Upper lobe of left lung (tissue), 6 donors: ENCODE measurements around the gene GPR45. TPM values are rescaled to one million over a fixed set of nuclear protein-coding genes. Genes with fewer than 3 reads are reported as not detected.

Experiments used
- ATAC-seq, 2 donors: fragments of 200-7000 bp; cut with Tn5 transposase; one replicate each; pipeline ENCODE4 v1.9.1; 2022; ENCODE audit warnings: mild to moderate bottlenecking in 2 of 2, moderate library complexity in 2 of 2; ENCODE audit not compliant: low FRiP score in 2 of 2
- DNase-seq, 2 donors: peaks; one replicate each; pipeline ENCODE4 v3.0.0-alpha.2; 2019 to 2020
- H3K27ac ChIP-seq, 4 donors: fragments of 200-600 bp; sonication (generic); one replicate each; pipeline ENCODE4 v1.5.1; 2016 to 2019
- H3K27me3 ChIP-seq, 4 donors: fragments of 200-600 bp; sonication (generic); one replicate each; pipeline ENCODE4 v1.5.1; 2017 to 2019
- H3K36me3 ChIP-seq, 4 donors: fragments of 200-600 bp; sonication (generic); one replicate each; pipeline ENCODE4 v1.5.1; 2016 to 2019
- H3K4me1 ChIP-seq, 4 donors: fragments of 200-600 bp; sonication (generic); one replicate each; pipeline ENCODE4 v1.5.1; 2018 to 2019
- H3K4me3 ChIP-seq, 4 donors: fragments of 200-600 bp; sonication (generic); one replicate each; pipeline ENCODE4 v1.5.1; 2017 to 2019; ENCODE audit warnings: mild to moderate bottlenecking in 2 of 4, moderate library complexity in 1 of 4
- H3K9me3 ChIP-seq, 4 donors: fragments of 200-600 bp; sonication (generic); one replicate each; pipeline ENCODE4 v1.5.1; 2018 to 2019
- EP300 ChIP-seq, 4 donors: sonication (generic); formaldehyde crosslinking; IDR thresholded peaks; one replicate each; pipeline ENCODE4 v1.5.1; 2017; ENCODE audit warnings: antibody characterized with exemption in 4 of 4, control low read depth in 2 of 4
- POLR2A ChIP-seq, 4 donors: fragments of 450-650 bp; IDR thresholded peaks; one replicate each; pipeline ENCODE4 v1.5.1; 2016 to 2017; ENCODE audit warnings: antibody characterized with exemption in 4 of 4, mild to moderate bottlenecking in 2 of 4
- POLR2AphosphoS5 ChIP-seq, 2 donors: sonication (generic); formaldehyde crosslinking; IDR thresholded peaks; one replicate each; pipeline ENCODE4 v1.5.1; 2017; ENCODE audit warnings: antibody characterized with exemption in 2 of 2
- WGBS, 2 donors: methylation state at CpG; one replicate each; pipeline ENCODE4 v1.1.5; 2017 to 2018; 5-methylcytosine and 5-hydroxymethylcytosine counted together
- total RNA-seq, 6 donors: library from RNA; depleted of rRNA in 4 of 6; stranded (reverse); fragments of >200 nt in 4 of 6; gene quantifications; one replicate each; pipeline versions ENCODE4 v1.1.0 to v1.2.1, GENCODE V29; 2016 to 2021
- TF ChIP-seq, protein P1 (sequence below), 6 experiments: fragments of 450-650 bp in 4 of 6; fragments of 200-600 bp in 2 of 6; sonication (generic) in 2 of 6; IDR thresholded peaks; one replicate each; pipeline ENCODE4 v1.5.1; 2016 to 2019; ENCODE audit warnings: antibody characterized with exemption in 6 of 6
- donor health status: DM: no; HTN: no; CAD: no; lungs with moderate emphysema.
- donor health status: DM: no; HTN: yes; CAD: no; lungs with severe emphysema.

The GPR45 gene
- total RNA-seq, 6 donors from 2014 or later = not detected

- Histone ChIP-seq H3K4me1 (no peaks in the 10 kb centered on the region), H3K27ac (no peak overlapping the region), H3K27me3 (no peaks in the 10 kb centered on the region), H3K9me3 (no peaks in the 10 kb centered on the region), H3K36me3 (peaks cover 0 to 5% (median 0%) of the 10 kb centered on the region in 4 donors), H3K4me3 (no peak overlapping the region)
- ATAC-seq (no peak), DNase-seq (no peak)
- 75 to 82% methylated on average over 10 of the region's 10 CpGs for WGBS, 2 donors
- no peak for TF ChIP-seq POLR2AphosphoS5 (IDR thresholded peaks at IDR 0.05)
- no peak for TF ChIP-seq EP300 (IDR thresholded peaks at IDR 0.05)
Observed at GRCh38 chr2:105258835-105259350, 17.4 kb downstream of the GPR45 start.

DNA sequence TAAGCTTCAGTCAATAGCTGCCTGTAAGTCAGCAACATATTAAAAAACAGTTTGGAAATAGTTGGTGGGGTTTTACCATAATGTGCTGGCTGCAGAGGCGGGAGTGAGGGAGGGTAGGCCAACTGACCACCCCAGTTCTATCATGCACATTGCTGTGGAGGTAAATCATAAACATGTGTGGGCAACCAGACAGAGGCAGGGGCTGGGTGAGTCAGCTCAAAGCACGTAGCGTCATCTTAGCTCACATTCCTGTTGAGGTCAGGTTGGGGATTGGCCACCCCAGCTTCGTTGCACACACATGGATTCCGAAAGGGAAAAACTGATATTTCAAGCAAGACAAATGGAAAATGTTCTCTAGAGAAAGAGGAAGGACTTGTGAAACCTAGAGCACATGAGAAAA, 19.5 kb downstream of the GPR45 start:
- WGBS, 2 donors = 84 to 86% methylated on average over 5 of the region's 5 CpGs
- TF ChIP-seq EP300 (IDR thresholded peaks at IDR 0.05) (no peak), POLR2A (IDR thresholded peaks at IDR 0.05) (no peak), POLR2AphosphoS5 (IDR thresholded peaks at IDR 0.05) (no peak)
- TF ChIP-seq, protein P1, sequence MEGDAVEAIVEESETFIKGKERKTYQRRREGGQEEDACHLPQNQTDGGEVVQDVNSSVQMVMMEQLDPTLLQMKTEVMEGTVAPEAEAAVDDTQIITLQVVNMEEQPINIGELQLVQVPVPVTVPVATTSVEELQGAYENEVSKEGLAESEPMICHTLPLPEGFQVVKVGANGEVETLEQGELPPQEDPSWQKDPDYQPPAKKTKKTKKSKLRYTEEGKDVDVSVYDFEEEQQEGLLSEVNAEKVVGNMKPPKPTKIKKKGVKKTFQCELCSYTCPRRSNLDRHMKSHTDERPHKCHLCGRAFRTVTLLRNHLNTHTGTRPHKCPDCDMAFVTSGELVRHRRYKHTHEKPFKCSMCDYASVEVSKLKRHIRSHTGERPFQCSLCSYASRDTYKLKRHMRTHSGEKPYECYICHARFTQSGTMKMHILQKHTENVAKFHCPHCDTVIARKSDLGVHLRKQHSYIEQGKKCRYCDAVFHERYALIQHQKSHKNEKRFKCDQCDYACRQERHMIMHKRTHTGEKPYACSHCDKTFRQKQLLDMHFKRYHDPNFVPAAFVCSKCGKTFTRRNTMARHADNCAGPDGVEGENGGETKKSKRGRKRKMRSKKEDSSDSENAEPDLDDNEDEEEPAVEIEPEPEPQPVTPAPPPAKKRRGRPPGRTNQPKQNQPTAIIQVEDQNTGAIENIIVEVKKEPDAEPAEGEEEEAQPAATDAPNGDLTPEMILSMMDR (IDR thresholded peaks at IDR 0.05) = no peak
- Histone ChIP-seq H3K9me3 (no peaks in the 10 kb centered on the region), H3K27ac (no peak overlapping the region), H3K4me1 (no peaks in the 10 kb centered on the region), H3K36me3 (peaks cover 0 to 27% (median 2%) of the 10 kb centered on the region in 4 donors), H3K27me3 (no peaks in the 10 kb centered on the region), H3K4me3 (no peak overlapping the region)
- ATAC-seq = peak in 1 of 2 donors; percentile 85
- DNase-seq = no peak

GRCh38 chr2:105262651-105263091, 21.1 kb downstream of the GPR45 start:
- WGBS, 2 donors = 80 to 87% methylated on average over 10 of the region's 10 CpGs
- H3K36me3 ChIP-seq = peaks cover 5 to 43% (median 15%) of the 10 kb centered on the region in 4 donors
- H3K4me3 ChIP-seq = no peak overlapping the region
- no peak for ATAC-seq
- no peaks in the 10 kb centered on the region for H3K9me3 ChIP-seq
- H3K27ac ChIP-seq = no peak overlapping the region
- H3K4me1 ChIP-seq = no peaks in the 10 kb centered on the region
- no peak for DNase-seq
- H3K27me3 ChIP-seq = no peaks in the 10 kb centered on the region
- TF ChIP-seq POLR2A (IDR thresholded peaks at IDR 0.05) (no peak), EP300 (IDR thresholded peaks at IDR 0.05) (no peak), POLR2AphosphoS5 (IDR thresholded peaks at IDR 0.05) (no peak)
- TF ChIP-seq, protein P1 (IDR thresholded peaks at IDR 0.05) = no peak

GRCh38 chr2:105269426-105269825, 27.9 kb downstream of the GPR45 start:
- DNase-seq (peak in 1 of 2 donors; percentile 74), ATAC-seq (no peak)
- Histone ChIP-seq H3K4me3 (no peak overlapping the region), H3K27me3 (no peaks in the 10 kb centered on the region), H3K36me3 (peaks cover 28 to 98% (median 67%) of the 10 kb centered on the region in 4 donors), H3K9me3 (no peaks in the 10 kb centered on the region), H3K4me1 (no peaks in the 10 kb centered on the region), H3K27ac (no peak overlapping the region)
- TF ChIP-seq EP300 (IDR thresholded peaks at IDR 0.05) (no peak), POLR2A (IDR thresholded peaks at IDR 0.05) (no peak), POLR2AphosphoS5 (IDR thresholded peaks at IDR 0.05) (no peak)
- TF ChIP-seq, protein P1 (IDR thresholded peaks at IDR 0.05) = no peak
- WGBS, 2 donors = 93 to 97% methylated on average over 6 to 21 of the region's 21 CpGs

- no peak for ATAC-seq
- 96 to 97% methylated on average over 14 of the region's 14 CpGs for WGBS, 2 donors
- no peaks in the 10 kb centered on the region for H3K9me3 ChIP-seq
- H3K4me1 ChIP-seq = no peaks in the 10 kb centered on the region
- TF ChIP-seq, protein P1 (IDR thresholded peaks at IDR 0.05) = no peak
- no peak for TF ChIP-seq POLR2AphosphoS5 (IDR thresholded peaks at IDR 0.05)
- no peak for TF ChIP-seq POLR2A (IDR thresholded peaks at IDR 0.05)
- no peak for TF ChIP-seq EP300 (IDR thresholded peaks at IDR 0.05)
- H3K27ac ChIP-seq = no peak overlapping the region
- no peaks in the 10 kb centered on the region for H3K27me3 ChIP-seq
- H3K4me3 ChIP-seq = no peak overlapping the region
- DNase-seq = no peak
- H3K36me3 ChIP-seq = peaks cover 30 to 98% (median 77%) of the 10 kb centered on the region in 4 donors
Observed at GRCh38 chr2:105271393-105272045, 30.0 kb downstream of the GPR45 start.
